Brain microvascular endothelial cell (primary cell): Measurements from ENCODE around the gene FBN1.

ENCODE experiments used
- DNase-seq: peaks from one replicate; pipeline ENCODE4 v3.0.0-alpha.2; 2020
- H3K27ac ChIP-seq: fragments of 250-450 bp; sonication (Bioruptor Pico); 2 replicates; pipeline ENCODE4 v1.5.1; 2020; ENCODE audit warnings: mild to moderate bottlenecking, moderate library complexity
- H3K27me3 ChIP-seq: fragments of 250-450 bp; sonication (Bioruptor Pico); replicated peaks from 2 replicates; pipeline ENCODE4 v1.5.1; 2020; ENCODE audit warnings: mild to moderate bottlenecking
- H3K36me3 ChIP-seq: fragments of 250-450 bp; sonication (Bioruptor Pico); replicated peaks from 2 replicates; pipeline ENCODE4 v1.5.1; 2020; ENCODE audit warnings: mild to moderate bottlenecking
- H3K4me3 ChIP-seq: 2 replicates; pipeline ENCODE4 v1.5.1; 2011; ENCODE audit warnings: low read depth, mild to moderate bottlenecking, control low read depth, low read length, moderate library complexity
- in situ Hi-C: cut with HindIII; loops from 2 replicates; pipeline ENCODE4 v1.10.0; 2017; ENCODE audit warnings: low sequenced_read_pairs, low pct_ligation_motif_present
- TF ChIP-seq, protein P1 (sequence below): IDR thresholded peaks from 2 replicates; pipeline ENCODE4 v1.5.1; 2011; ENCODE audit warnings: low read depth, mild to moderate bottlenecking, moderate library complexity, low read length, control low read depth, inconsistent platforms; ENCODE audit errors: missing control alignments

FBN1 gene

DNA sequence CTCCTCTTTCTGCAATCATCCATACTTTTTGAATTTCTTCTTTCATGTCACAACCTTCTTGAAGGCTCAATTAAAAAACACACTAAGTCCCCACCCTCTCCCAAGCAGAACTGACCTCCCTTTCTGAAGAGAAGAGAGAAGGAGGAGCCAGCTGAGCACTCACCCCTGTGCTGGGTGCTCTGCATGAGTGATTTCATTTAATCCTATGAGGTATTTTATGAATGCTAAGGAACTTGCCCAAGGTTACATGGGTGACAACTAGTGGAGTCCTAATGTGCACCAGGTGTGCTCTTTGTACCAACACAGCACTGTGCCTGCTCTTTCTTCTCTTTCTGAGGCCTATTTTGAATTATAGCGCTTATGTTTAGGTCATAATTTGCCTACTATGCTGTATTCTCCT, 178.7 kb downstream of the FBN1 start:
- no peak overlapping the region for H3K27ac ChIP-seq
- peaks cover 97% of the 10 kb centered on the region for H3K36me3 ChIP-seq
- no peak overlapping the region for H3K4me3 ChIP-seq
- H3K27me3 ChIP-seq, result no peaks in the 10 kb centered on the region
- in situ Hi-C loops, result no loop called here
- TF ChIP-seq, protein P1, sequence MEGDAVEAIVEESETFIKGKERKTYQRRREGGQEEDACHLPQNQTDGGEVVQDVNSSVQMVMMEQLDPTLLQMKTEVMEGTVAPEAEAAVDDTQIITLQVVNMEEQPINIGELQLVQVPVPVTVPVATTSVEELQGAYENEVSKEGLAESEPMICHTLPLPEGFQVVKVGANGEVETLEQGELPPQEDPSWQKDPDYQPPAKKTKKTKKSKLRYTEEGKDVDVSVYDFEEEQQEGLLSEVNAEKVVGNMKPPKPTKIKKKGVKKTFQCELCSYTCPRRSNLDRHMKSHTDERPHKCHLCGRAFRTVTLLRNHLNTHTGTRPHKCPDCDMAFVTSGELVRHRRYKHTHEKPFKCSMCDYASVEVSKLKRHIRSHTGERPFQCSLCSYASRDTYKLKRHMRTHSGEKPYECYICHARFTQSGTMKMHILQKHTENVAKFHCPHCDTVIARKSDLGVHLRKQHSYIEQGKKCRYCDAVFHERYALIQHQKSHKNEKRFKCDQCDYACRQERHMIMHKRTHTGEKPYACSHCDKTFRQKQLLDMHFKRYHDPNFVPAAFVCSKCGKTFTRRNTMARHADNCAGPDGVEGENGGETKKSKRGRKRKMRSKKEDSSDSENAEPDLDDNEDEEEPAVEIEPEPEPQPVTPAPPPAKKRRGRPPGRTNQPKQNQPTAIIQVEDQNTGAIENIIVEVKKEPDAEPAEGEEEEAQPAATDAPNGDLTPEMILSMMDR, result no peak
- no peak for DNase-seq

DNA sequence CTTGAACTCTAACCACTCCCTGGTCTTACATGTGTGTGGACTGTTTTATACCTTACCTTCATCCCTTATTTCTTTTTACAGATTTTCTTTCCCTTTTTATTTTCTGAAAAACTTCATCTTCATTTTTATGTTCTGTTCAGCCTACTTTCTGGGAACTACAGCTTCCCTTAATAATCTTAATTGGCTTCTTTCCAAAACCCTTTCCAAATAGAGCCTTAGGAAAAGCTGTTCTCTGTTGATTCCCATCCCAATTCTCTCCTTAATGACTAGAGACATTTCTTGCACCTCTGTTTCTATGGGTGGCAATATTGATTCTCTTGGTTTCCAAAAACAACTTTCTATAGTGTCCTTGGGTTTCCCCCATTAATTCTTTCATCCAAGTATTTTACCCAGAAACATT, 179.4 kb downstream of the FBN1 start:
- no peaks in the 10 kb centered on the region for H3K27me3 ChIP-seq
- H3K36me3 ChIP-seq, result peaks cover 94% of the 10 kb centered on the region
- no peak overlapping the region for H3K4me3 ChIP-seq
- H3K27ac ChIP-seq, result no peak overlapping the region
- no peak for DNase-seq
- TF ChIP-seq, protein P1, result no peak
- in situ Hi-C loops, result no loop called here

DNA sequence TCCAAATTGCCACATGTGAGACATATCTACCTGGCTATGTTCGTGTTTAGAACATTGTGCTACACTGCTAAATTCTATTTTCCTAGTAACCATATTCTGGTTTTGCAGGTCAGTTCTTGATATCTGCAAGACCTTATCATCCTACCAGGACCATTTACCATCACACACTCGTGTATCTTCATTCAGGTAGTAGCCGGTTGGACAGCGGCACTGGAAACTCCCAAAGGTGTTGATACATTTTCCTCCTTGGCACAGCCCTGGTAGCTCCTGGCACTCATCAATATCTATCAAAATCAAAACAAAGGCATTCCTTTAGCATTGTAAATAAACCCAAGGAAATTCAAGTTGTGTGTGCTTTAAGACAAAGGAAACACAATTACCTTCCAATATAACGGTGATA, 180.1 kb downstream of the FBN1 start:
- in situ Hi-C loops, result no loop called here

DNA sequence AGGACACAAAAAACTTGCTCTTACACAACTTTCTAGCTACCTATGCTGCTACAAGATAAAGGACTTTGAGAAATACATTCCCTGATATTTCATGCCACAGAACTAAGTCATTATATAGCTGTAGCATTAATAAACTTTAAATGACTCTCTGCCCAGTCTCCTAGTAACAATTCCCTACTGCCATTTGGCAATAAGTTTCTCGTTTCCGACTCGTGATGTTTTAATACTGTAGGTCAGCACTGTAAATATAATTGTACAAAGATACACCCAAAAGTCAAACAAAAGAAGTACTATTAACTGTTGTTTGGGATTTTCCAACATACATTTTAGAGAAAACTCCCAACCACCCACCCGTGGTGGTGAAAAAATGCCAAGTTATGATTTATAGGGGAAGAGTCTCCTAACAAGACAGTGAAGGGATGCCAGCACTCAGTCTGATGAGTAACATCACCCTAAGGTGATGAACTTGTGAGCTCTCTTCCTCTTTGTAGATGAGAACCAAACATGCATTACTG, 182.1 kb downstream of the FBN1 start:
- Histone ChIP-seq H3K27ac (no peak overlapping the region), H3K36me3 (peaks cover 89% of the 10 kb centered on the region), H3K4me3 (no peak overlapping the region), H3K27me3 (no peaks in the 10 kb centered on the region)
- in situ Hi-C loops, result no loop called here
- no peak for DNase-seq
- TF ChIP-seq, protein P1, result no peak

More for the DNA sequence above, 180.1 kb downstream of the FBN1 start:
- TF ChIP-seq, protein P1, result no peak
- Histone ChIP-seq H3K27ac (no peak overlapping the region), H3K27me3 (no peaks in the 10 kb centered on the region), H3K36me3 (peaks cover 94% of the 10 kb centered on the region), H3K4me3 (no peak overlapping the region)
- no peak for DNase-seq

DNA sequence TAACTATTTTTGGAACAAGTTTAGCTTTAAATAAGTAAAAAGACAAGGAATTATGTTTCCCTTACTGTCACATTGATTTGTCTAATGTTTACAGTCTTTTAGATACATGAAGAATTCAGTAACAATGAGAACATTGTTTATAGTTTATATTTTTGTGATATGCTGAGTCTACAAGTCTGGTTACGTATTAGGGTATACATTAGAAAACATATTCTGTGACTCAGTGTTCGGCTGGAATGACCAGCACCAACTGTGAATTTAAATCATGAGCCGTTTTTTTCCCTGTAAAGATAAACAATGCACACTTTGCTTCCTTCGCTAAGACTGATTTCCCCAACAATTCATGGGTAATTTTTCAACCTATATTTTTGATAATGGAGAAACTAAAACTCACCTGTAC, 182.8 kb downstream of the FBN1 start:
- TF ChIP-seq, protein P1, result no peak

More for the DNA sequence above, 182.8 kb downstream of the FBN1 start:
- peaks cover 89% of the 10 kb centered on the region for H3K36me3 ChIP-seq
- no peak for DNase-seq
- no peak overlapping the region for H3K4me3 ChIP-seq
- in situ Hi-C loops, result no loop called here
- no peaks in the 10 kb centered on the region for H3K27me3 ChIP-seq
- no peak overlapping the region for H3K27ac ChIP-seq
